ENCODE results near the gene FADS6.

DNA sequence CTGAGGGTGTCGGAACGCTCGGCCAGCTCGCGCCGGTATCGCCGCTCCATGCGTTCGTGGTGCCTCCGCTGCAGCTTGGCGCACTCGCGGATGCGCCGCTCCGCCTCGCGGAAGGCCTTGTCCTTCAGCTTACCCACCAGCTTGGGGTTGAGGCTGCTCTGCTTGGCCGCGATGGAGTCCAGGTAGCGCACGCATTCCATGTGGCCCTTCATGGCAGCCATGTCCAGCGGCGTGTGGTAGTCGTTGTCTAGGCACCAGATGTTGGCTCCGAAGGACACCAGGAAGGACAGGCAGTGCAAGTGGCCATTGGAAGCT, 26.8 kb upstream of the FADS6 start:
- TF ChIP-seq ARNTL (CRISPR knock-in tag; IDR thresholded peaks at IDR 0.05; ENCODE audit: borderline replicate concordance, low read depth) (no peak), ZFP3 (CRISPR knock-in tag; IDR thresholded peaks at IDR 0.05) (no peak)

All from SK-N-SH treated with all-trans-retinoic acid at 6 μM for 48 hours (cell line).